MM.1S (cell line): ENCODE results near the gene NEK11.

ENCODE experiments used
- EZH2 ChIP-seq: fragments of 300-600 bp; sonication (generic); optimal IDR thresholded peaks from 2 replicates; pipeline ENCODE3; 2017; ENCODE audit warnings: low read depth, mild to moderate bottlenecking, antibody characterized with exemption, low read length, mixed read lengths
- TF ChIP-seq, protein P1 (sequence below): fragments of 300-600 bp; sonication (generic); IDR thresholded peaks from 2 replicates; pipeline ENCODE4 v1.5.1; 2016; ENCODE audit warnings: antibody characterized with exemption, low read length, mixed read lengths

DNA sequence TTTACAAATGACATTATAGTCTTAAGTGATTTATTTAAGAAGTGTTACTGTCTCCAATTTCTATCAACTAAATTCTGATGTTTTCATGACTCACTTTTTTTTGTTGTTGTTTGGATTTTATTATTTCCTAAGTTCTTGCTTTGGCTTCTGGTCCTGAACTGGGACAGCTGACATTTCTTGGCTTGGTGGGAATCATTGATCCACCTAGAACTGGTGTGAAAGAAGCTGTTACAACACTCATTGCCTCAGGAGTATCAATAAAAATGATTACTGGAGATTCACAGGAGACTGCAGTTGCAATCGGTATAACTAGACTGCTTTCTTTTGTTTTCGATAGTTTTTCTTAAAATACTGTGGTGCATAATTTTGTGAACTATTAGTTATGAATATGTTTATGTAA, 47.6 kb upstream of the NEK11 start:
- TF ChIP-seq EZH2: no peak
- TF ChIP-seq, protein P1, sequence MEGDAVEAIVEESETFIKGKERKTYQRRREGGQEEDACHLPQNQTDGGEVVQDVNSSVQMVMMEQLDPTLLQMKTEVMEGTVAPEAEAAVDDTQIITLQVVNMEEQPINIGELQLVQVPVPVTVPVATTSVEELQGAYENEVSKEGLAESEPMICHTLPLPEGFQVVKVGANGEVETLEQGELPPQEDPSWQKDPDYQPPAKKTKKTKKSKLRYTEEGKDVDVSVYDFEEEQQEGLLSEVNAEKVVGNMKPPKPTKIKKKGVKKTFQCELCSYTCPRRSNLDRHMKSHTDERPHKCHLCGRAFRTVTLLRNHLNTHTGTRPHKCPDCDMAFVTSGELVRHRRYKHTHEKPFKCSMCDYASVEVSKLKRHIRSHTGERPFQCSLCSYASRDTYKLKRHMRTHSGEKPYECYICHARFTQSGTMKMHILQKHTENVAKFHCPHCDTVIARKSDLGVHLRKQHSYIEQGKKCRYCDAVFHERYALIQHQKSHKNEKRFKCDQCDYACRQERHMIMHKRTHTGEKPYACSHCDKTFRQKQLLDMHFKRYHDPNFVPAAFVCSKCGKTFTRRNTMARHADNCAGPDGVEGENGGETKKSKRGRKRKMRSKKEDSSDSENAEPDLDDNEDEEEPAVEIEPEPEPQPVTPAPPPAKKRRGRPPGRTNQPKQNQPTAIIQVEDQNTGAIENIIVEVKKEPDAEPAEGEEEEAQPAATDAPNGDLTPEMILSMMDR: no peak
